ENCODE data around the gene CAMTA1.

GRCh38 chr1:6884652-6885153 lies 99.4 kb downstream of the CAMTA1 start:
- TF ChIP-seq CTCF (IDR thresholded peaks at IDR 0.05; ENCODE audit: borderline replicate concordance, extremely low read depth, low read length, poor library complexity, severe bottlenecking) (no peak), EZH2 (IDR thresholded peaks at IDR 0.05; ENCODE audit: borderline replicate concordance, low read depth, low read length, severe bottlenecking) (no peak)

All from DND-41 (cell line).